Measurements from ENCODE around the gene TRABD2B.
A peak's percentile ranks its signal among the peaks of the same experiment; 100 is the strongest.

Gene TRABD2B

DNA sequence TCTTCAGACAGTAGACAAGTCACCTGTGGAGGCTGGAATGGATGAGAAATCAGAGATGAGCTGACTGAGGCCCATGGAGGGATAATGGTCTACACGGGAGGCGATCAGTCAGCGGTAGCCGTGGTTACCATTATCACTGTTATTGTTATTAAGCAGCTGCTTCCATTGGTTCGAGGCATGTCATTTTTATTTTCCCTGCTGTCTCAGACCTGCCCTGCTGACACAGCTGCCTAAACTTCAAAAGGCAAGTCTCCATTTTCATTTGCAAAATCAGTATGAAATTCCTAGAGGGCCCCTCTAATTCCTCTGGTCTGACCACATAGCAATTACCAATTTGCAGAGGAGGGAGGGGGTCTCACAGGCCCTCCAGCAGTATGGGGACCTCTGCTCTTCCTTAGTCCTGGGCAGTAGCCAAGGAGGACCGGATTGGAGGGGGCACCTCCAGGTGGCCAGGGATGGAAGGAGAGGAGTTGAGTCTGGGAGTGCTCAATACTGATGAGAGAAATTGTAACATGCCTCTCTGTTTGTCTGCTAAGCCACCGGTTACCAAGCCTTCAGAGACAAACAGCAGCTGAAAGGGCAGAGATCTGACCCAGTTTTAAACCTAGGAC is 184.2 kb downstream of the TRABD2B start:
- no peak overlapping the region for H3K27ac ChIP-seq
- TF ChIP-seq, protein P1, sequence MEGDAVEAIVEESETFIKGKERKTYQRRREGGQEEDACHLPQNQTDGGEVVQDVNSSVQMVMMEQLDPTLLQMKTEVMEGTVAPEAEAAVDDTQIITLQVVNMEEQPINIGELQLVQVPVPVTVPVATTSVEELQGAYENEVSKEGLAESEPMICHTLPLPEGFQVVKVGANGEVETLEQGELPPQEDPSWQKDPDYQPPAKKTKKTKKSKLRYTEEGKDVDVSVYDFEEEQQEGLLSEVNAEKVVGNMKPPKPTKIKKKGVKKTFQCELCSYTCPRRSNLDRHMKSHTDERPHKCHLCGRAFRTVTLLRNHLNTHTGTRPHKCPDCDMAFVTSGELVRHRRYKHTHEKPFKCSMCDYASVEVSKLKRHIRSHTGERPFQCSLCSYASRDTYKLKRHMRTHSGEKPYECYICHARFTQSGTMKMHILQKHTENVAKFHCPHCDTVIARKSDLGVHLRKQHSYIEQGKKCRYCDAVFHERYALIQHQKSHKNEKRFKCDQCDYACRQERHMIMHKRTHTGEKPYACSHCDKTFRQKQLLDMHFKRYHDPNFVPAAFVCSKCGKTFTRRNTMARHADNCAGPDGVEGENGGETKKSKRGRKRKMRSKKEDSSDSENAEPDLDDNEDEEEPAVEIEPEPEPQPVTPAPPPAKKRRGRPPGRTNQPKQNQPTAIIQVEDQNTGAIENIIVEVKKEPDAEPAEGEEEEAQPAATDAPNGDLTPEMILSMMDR (conservative IDR thresholded peaks at IDR 0.05): no peak

DNA sequence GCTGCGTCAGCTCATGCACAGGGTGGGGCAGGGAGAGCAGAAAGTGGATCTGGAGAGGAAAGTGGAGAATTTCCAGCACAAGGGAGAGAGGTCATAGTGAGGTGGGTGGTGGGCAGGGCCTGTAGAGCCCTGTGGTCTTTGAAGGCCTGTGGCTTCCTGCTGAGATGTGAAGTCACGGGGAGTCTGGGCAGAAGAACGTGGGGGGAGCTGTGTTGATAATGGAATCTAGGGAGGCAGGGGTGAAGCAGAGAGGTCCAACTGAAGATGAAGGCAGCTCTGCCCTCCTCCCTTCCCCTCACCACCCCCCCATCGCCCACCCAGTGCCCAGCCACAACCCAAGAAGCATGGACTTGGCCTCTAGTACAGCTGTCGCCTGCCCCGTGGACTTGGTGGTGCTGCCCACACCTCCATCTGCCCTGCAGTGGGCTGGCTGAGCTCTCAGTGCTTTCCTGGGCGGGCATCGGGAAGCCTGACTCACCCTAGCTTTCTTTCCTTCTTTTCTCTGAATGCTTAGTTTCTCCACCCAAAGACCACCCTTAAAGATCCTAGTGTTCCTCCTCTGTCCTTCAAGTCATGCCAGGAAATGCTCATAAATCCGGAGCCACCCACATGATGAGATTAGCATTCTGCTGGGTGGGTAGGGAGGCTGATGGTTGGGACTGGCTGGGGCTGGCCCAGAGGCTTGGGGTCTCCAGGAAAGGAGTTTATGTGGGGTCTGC is 186.1 kb downstream of the TRABD2B start:
- H3K27ac ChIP-seq: no peak overlapping the region
- TF ChIP-seq, protein P1 (conservative IDR thresholded peaks at IDR 0.05): no peak

DNA sequence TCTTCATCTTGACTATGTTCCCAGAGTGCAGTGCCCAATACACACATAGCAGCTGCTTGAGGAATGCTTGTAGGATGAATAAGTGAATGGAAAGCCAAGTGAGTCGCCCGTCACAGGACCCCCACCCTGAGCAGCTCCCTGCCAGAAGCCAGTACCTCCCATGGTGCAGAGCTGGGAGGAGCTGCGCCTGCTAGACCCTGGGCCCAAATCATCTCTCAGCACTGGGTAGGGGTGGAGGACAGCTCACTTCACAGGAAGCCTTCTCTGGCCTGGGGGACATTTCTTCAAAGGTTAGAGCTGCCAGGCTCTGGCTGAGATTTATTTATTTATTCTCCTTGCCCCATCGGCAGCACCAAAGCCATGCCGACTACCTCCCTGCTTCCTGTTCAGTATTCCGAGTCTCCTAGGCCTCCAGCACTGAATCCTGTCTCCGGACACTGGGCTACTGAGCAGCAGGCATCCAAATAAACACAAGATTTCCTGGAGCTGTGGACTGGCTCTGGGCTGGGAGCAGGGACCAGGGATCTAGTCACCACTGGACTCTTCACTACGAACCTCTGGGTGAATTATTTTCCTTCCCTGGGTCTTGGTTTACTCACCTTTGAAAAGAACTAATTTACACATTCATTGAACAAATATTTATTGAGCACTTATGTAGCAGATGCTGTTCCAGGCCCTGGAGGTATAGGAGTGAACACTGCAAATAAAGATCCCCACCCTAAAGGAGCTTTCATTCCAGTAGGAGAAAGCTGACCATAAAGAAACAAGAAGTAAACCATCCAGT is 187.7 kb downstream of the TRABD2B start:
- H3K27ac ChIP-seq: peak overlapping the region; percentile 52; the same call in 1 of the 2 replicates
- TF ChIP-seq, protein P1 (conservative IDR thresholded peaks at IDR 0.05): no peak

DNA sequence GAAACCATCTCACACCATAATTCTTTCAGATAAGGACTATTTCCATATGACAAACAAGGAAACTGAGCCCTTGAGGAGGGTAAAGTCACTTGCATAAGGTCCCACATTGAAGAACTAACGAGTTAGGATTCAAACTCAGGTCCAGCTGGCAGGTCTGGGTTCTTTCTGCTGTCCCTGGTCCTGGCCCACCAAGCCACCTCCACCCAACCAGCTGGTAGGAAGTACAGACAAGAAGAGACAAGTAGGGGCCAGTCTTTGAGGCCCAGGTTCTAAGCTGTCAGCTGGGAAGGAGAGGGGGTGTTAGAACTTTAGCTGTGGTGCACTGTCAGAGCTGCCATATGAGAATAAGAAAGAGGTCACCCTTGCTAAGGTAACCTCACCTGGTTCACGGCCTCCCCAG is 188.6 kb downstream of the TRABD2B start:
- TF ChIP-seq, protein P1 (conservative IDR thresholded peaks at IDR 0.05): no peak
- H3K27ac ChIP-seq: no peak overlapping the region

DNA sequence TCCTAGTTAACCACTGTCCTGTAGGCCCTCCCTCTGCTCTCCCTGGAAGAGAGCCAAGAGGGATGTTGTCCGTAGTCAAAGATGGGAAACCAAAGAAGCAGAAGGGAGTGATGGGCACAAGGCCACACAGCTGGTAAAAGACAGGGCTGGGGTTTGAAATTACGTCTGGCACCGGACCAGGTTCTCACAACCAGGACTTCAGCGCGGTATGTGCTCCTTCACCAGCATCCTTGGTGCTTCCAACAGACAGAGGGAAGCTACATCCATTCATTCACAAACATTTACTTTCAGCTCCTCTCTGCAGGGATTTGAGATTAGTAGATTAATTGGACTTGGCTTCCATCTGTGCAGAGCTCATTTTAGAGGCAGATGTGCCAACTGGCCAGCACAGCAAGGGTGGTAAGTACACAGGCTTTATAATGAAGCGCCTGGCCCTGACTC is 191.2 kb downstream of the TRABD2B start:
- TF ChIP-seq, protein P1 (conservative IDR thresholded peaks at IDR 0.05): no peak
- no peak overlapping the region for H3K27ac ChIP-seq

DNA sequence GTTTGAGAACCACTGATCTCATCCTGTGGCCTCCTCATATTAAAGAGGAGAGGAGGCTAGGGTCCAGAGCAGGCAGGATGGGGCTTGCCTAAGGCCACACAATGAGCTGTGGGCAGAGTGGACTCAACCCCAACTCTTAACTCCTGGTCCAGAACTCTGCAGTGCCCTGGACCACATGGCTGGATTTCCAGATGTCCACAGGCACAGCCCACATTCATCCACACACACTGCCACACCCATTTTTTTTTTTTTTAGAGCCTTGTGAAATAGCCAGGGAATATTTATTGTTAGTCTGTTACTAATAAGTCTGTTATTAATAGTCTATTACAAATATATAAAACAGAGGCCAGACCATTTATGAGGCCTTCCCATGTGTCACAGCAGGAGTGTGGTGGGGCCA is 192.2 kb downstream of the TRABD2B start:
- H3K27ac ChIP-seq: no peak overlapping the region
- TF ChIP-seq, protein P1 (conservative IDR thresholded peaks at IDR 0.05): no peak

DNA sequence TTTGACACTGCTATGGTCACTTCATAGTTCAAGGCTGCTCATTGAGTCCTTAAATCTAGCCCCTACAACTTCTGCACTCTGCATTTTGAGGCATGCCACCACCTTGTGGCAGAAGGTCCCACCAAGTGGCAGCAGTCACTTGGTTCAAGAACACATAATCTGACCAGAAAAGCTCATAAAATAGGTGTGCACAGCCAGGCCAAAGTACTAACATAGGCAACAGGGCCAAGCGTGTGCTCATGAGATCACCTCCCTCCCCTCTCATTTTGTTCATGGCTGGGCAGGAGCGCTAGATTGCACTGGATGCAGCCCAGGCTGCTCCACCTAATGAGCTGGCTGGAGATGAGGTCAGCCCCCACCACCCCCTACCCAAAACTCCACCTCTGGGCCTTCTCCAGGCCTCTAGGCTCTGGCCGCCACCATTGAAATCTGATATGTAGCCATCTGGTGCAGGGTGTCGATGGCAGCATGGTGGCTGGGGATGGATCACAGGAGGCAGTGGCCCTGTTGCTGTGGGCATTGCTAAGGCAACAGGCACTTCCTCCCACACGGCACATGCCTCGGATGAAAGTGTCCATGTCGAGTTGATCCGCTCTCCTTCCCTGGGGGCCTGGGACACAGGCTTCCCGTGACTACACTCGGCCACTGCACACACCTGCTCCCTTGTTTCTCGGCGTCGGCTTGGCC is 193.2 kb downstream of the TRABD2B start:
- TF ChIP-seq, protein P1 (conservative IDR thresholded peaks at IDR 0.05): no peak
- H3K27ac ChIP-seq: no peak overlapping the region

All from VCaP (cell line).